Activated naive CD8-positive, alpha-beta T cell treated with anti-CD3 and anti-CD28 coated beads, Interleukin-2, amount 50 U/mL, for 16 hours (primary cell): Measurements from ENCODE around the gene PCNX3.

Experiments used
- DNase-seq: peaks from one replicate; pipeline ENCODE4 v3.0.0-alpha.2; 2020; ENCODE audit warnings: low read depth, low spot score

Gene PCNX3

GRCh38 chr11:65639623-65640482, 24.3 kb downstream of the PCNX3 start:
- DNase-seq = no peak

GRCh38 chr11:65640483-65641296, 25.1 kb downstream of the PCNX3 start:
- no peak for DNase-seq

- no peak for DNase-seq
Observed at GRCh38 chr11:65641297-65642013, 25.9 kb downstream of the PCNX3 start.

- no peak for DNase-seq
Observed at GRCh38 chr11:65642014-65642671, 26.6 kb downstream of the PCNX3 start.

GRCh38 chr11:65643971-65644370, 28.4 kb downstream of the PCNX3 start:
- DNase-seq = no peak

GRCh38 chr11:65644837-65645236, 29.3 kb downstream of the PCNX3 start:
- no peak for DNase-seq

- DNase-seq = no peak
Observed at GRCh38 chr11:65645710-65646109, 30.1 kb downstream of the PCNX3 start.

- no peak for DNase-seq
Observed at GRCh38 chr11:65646288-65646957, 30.8 kb downstream of the PCNX3 start.

- no peak for DNase-seq
Observed at GRCh38 chr11:65646958-65647701, 31.6 kb downstream of the PCNX3 start.

GRCh38 chr11:65648997-65649493, 33.5 kb downstream of the PCNX3 start:
- no peak for DNase-seq

- DNase-seq = no peak
Observed at GRCh38 chr11:65649656-65650546, 34.3 kb downstream of the PCNX3 start.

GRCh38 chr11:65650547-65651338, 35.2 kb downstream of the PCNX3 start:
- DNase-seq = no peak

GRCh38 chr11:65651339-65651588, 35.7 kb downstream of the PCNX3 start:
- DNase-seq = no peak

GRCh38 chr11:65651589-65652510, 36.3 kb downstream of the PCNX3 start:
- no peak for DNase-seq

- peak; percentile 92 for DNase-seq
Observed at GRCh38 chr11:65652511-65653228, 37.1 kb downstream of the PCNX3 start.
